ENCODE results near the gene PRPH2. TPM values are rescaled to one million over a fixed set of nuclear protein-coding genes. Genes with fewer than 3 reads are reported as not detected.
A peak's percentile ranks its signal among the peaks of the same experiment; 100 is the strongest.

PRPH2 gene
- total and polyA plus RNA-seq, 2 of the 13 experiments (the other 11 are each of a cell fraction or from before 2014, with no cell fraction given): 0.03 to 0.04 TPM

- no peak for TF ChIP-seq ZBED4 (CRISPR knock-in tag; IDR thresholded peaks at IDR 0.05; ENCODE audit: borderline replicate concordance)
- peak; percentile 46; the same call in 1 of the 2 replicates for TF ChIP-seq ZBTB46 (CRISPR knock-in tag; IDR thresholded peaks at IDR 0.05; ENCODE audit: borderline replicate concordance)
- peak; percentile 45; the same call in 1 of the 2 replicates for TF ChIP-seq PAXIP1 (CRISPR knock-in tag; conservative IDR thresholded peaks at IDR 0.05)
- 0 out of 2 replicates have a peak, but pooled peaks have one; percentile 35 for TF ChIP-seq BHLHE40 (IDR thresholded peaks at IDR 0.05; ENCODE audit: low read length)
- TF ChIP-seq YEATS2 (CRISPR knock-in tag; IDR thresholded peaks at IDR 0.05; ENCODE audit: borderline replicate concordance): peak; percentile 59; the same call in 1 of the 2 replicates
- peak; percentile 58 for TF ChIP-seq THAP11 (CRISPR knock-in tag; IDR thresholded peaks at IDR 0.05)
- TF ChIP-seq ZNF614 (CRISPR knock-in tag; IDR thresholded peaks at IDR 0.05; ENCODE audit: borderline replicate concordance): 0 out of 2 replicates have a peak, but pooled peaks have one; percentile 55
- TF ChIP-seq SMYD3 (CRISPR knock-in tag; IDR thresholded peaks at IDR 0.05): peak; percentile 76; the same call in 1 of the 2 replicates
- TF ChIP-seq ZNF543 (CRISPR knock-in tag; IDR thresholded peaks at IDR 0.05): no peak
- 0 out of 2 replicates have a peak, but pooled peaks have one; percentile 67 for TF ChIP-seq SNAPC5 (CRISPR knock-in tag; IDR thresholded peaks at IDR 0.05; ENCODE audit: borderline replicate concordance)
- no peak for TF ChIP-seq MIER3 (CRISPR knock-in tag; IDR thresholded peaks at IDR 0.05; ENCODE audit: borderline replicate concordance)
- TF ChIP-seq MAZ (IDR thresholded peaks at IDR 0.05; ENCODE audit: borderline replicate concordance, low read depth, low read length): no peak
- peak; percentile 41; the same call in 1 of the 2 replicates for TF ChIP-seq MAZ (CRISPR knock-in tag; IDR thresholded peaks at IDR 0.05; ENCODE audit: low read depth)
- TF ChIP-seq THRA (CRISPR knock-in tag; IDR thresholded peaks at IDR 0.05; ENCODE audit: borderline replicate concordance): peak; percentile 99
- peak; percentile 71 for TF ChIP-seq SMAD3 (CRISPR knock-in tag; IDR thresholded peaks at IDR 0.05)
These were observed 4.2 kb upstream of the PRPH2 start (continued) for GRCh38 chr6:42726485-42727086.
